AG04449 (cell line): ENCODE data around the gene RALGAPA1.
"Not testable (repeated sequence)": the region's sequence is repeated elsewhere in the genome, so short reads cannot be mapped to it uniquely, and the experiment has no call there.

Experiments
- CTCF ChIA-PET: fragments of 350-600 bp; formaldehyde crosslinking; extraction: SDS; loops from one replicate; lab custom pipeline; 2021; ENCODE audit warnings: antibody characterized with exemption; lab: Yijun Ruan, JAX
- POLR2A ChIA-PET: fragments of 400-600, 350-600 bp; formaldehyde crosslinking; extraction: SDS; loops from one replicate; lab custom pipeline; 2020; ENCODE audit warnings: antibody characterized with exemption, inconsistent platforms; lab: Yijun Ruan, JAX
- DNase-seq: peaks from one replicate; pipeline ENCODE4 v3.0.0-alpha.2; 2010; ENCODE audit warnings: low read depth, low spot score
- H3K4me3 ChIP-seq: 2 replicates; pipeline ENCODE4 v1.5.1; 2011; ENCODE audit warnings: low read depth, mild to moderate bottlenecking, control low read depth, low read length
- TF ChIP-seq, protein P1 (sequence below): IDR thresholded peaks from one replicate; pipeline ENCODE4 v1.5.1; 2011; ENCODE audit warnings: mild to moderate bottlenecking, moderate library complexity, low read length, control low read depth, inconsistent platforms; ENCODE audit not compliant: insufficient read depth; ENCODE audit errors: missing control alignments

The RALGAPA1 gene

DNA sequence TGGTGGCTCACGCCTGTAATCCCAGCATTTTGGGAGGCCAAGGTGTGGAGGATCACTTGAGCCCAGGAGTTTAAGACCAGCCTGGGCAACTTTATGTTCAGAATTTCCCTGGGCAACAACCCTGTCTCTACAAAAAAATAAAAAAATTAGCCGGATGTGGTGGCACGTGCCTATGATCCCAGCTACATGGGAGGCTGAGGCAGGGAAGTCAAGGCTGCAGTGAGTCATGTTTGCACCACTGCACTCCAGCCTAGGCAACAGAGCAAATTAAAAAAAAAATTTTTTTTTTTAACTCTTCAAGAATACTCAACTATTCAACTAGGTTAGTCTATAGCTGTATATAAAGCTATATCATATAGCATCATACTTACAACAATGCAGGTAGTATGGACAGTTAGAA, 113.0 kb downstream of the RALGAPA1 start:
- no peak overlapping the region for H3K4me3 ChIP-seq
- TF ChIP-seq, protein P1, sequence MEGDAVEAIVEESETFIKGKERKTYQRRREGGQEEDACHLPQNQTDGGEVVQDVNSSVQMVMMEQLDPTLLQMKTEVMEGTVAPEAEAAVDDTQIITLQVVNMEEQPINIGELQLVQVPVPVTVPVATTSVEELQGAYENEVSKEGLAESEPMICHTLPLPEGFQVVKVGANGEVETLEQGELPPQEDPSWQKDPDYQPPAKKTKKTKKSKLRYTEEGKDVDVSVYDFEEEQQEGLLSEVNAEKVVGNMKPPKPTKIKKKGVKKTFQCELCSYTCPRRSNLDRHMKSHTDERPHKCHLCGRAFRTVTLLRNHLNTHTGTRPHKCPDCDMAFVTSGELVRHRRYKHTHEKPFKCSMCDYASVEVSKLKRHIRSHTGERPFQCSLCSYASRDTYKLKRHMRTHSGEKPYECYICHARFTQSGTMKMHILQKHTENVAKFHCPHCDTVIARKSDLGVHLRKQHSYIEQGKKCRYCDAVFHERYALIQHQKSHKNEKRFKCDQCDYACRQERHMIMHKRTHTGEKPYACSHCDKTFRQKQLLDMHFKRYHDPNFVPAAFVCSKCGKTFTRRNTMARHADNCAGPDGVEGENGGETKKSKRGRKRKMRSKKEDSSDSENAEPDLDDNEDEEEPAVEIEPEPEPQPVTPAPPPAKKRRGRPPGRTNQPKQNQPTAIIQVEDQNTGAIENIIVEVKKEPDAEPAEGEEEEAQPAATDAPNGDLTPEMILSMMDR = no peak
- ChIA-PET CTCF (interaction anchor here (1.0 to 1.2 kb wide), 4 partner anchors 9 to 257 kb away, joined by 3 to 5 read pairs (median 4); no protein-coding TSS in a partner anchor), POLR2A (no interaction called here)
- no peak for DNase-seq

DNA sequence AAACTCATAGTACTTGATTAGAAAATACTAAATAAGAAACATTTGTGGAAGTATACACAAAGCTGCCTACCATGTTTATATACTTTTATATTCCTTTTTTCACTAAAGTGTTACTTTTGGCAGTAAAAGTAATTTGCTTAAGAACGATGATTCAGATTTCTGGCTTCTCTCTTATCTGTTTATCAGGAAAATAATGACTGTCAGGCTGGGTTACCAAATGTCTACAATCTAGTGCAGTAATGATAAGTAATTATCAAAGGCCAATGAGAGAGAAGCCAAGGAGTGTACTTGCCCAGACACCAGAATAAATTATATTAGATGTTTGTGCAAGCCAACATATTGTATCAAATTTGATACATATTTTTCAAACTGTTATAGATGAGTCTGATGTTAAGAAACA, 113.4 kb downstream of the RALGAPA1 start:
- H3K4me3 ChIP-seq = no peak overlapping the region
- no peak for DNase-seq
- ChIA-PET CTCF (interaction anchor here (1.0 to 1.2 kb wide), 4 partner anchors 8 to 257 kb away, joined by 3 to 5 read pairs (median 4); no protein-coding TSS in a partner anchor), POLR2A (no interaction called here)
- TF ChIP-seq, protein P1 = no peak

DNA sequence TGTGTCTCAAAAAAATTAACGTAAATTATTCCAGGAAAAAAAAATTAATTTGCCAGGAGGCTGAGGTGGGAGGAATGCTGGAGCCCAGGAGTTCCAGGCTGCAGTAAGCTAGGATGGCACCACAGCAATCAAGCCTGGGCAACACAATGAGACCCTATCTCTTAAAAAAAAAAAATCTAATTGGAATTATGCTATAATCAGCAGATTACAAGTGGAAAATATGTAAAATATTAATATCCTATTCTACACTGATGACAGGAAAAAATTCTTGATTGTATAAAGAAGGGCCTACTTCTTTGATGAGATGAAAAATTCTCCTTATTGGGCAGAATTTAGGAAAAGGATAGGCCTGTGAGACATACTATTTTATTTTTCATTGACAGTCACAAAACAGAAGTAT, 114.0 kb downstream of the RALGAPA1 start:
- CTCF ChIA-PET = interaction anchor here (0.8 to 1.2 kb wide), 3 partner anchors 8 to 12 kb away, joined by 3 to 5 read pairs (median 4); no protein-coding TSS in a partner anchor
- TF ChIP-seq, protein P1 = no peak

DNA sequence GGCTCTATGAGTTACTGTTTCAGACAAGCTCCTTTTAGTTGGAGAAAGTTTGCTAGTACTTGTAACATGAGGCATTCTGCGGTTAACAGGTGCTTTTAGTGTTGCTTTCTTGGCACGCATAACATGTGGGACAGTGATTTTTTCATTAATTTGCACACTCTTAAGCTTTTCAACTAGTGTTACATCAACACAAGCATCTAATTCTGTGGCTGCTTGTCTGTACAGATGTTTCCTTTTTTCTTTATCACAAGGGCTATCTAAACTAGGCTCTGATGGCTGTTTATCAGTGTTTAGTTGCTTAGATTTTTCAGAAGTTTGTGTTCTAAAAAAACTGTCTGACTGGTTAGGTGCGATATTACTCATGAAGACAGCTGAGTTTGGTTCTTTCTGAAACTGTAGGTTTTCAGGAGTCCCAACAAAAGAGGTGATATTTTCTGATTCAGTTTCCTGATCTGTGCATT, 120.1 kb downstream of the RALGAPA1 start:
- CTCF ChIA-PET = interaction anchor here (0.7 to 5.2 kb wide), 23 partner anchors 10 to 555 kb away, joined by 3 to 37 read pairs (median 3); partner anchors contain the start of gene NFKBIA
- DNase-seq = no peak
- H3K4me3 ChIP-seq = no peak overlapping the region
- TF ChIP-seq, protein P1 = no peak
- POLR2A ChIA-PET = no interaction called here

More for the DNA sequence above, 114.0 kb downstream of the RALGAPA1 start:
- no peak for DNase-seq
- POLR2A ChIA-PET = no interaction called here
- no peak overlapping the region for H3K4me3 ChIP-seq

DNA sequence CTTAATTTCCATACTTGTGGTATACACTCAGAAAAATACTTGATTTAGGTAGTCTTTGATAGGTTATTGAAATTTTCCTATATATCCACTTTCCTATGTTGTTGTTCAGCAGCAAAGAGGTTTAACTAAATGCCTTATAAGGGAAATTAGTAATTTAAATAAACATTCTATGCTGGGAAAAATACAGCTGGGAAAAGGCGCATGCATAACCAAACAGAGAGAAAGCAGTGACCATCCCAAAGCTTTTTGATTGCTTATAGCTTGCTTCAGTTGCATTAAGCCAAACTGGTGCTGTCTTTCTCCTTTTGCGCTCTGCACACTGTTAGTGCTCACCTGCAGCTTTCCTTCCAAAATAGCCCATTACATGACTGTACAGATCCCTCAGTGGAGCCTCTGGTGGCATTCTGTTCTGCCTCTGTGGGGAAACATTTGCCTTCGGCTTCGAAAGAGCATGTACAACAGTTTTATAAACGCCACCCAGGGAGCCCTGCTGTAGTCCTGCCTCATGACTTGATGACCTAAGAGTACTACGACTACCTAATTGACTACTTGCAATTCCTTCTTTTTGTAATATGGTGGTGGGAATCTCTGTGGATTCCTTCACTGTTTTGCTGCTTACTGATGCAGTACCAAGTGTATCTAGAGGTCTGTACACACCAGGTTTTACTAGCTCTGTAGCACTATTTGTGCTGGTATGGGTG, 120.8 kb downstream of the RALGAPA1 start:
- TF ChIP-seq, protein P1 = no peak
- DNase-seq = no peak
- H3K4me3 ChIP-seq = no peak overlapping the region
- ChIA-PET CTCF (interaction anchor here (0.7 to 5.2 kb wide), 21 partner anchors 10 to 554 kb away, joined by 3 to 37 read pairs (median 4); partner anchors contain the start of gene INSM2), POLR2A (no interaction called here)

DNA sequence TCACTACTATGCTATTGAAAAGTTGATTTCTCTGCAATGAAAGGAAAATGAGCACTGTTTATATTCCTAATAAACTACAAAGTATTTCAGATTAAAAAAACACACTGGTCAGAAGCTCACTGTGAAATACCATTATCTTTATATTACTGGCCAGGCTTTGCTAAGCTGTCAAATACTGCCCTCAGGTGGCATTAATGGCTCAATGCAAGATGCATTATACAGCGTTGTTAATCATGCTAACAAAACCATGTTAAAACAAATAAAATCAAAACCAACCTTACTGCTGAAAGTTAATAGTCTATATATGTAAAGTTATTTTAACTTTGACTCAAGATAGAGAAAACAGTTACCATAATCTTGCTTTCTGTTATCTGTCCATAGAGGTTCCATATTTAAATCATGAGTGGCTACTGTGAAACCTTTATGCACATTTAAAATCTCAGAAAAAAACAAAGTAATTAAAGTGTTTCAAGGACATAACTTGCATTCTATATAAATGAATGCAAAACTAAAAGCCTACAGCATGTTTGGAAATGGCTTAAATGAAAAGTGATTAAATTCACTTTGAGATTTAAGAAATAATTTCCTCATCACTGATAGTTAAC, 121.7 kb downstream of the RALGAPA1 start:
- ChIA-PET POLR2A (no interaction called here), CTCF (interaction anchor here (0.6 to 5.2 kb wide), 22 partner anchors 8 to 1015 kb away, joined by 3 to 37 read pairs (median 4); partner anchors contain the start of gene INSM2)
- no peak for DNase-seq
- TF ChIP-seq, protein P1 = peak; percentile 66
- H3K4me3 ChIP-seq = no peak overlapping the region

DNA sequence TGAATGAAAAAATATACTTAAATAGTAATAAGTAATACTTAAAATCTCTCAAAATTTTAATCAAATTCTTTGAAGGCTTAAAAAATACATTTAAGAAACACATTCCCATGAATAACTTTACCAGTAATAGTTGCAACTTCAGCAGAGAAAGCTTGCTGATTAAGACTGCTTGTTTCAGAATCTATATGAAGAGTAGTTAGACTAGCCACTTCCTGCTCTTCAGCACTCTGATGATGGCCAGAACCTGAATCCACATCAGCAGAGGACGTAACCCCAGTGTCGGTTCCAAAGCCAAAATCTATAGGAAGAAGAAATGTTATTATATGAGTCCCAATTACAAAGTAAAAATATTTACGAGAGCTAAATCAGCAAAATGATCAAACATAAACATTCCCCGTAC, 125.4 kb downstream of the RALGAPA1 start:
- H3K4me3 ChIP-seq, POLR2A ChIA-PET, DNase-seq: not testable (repeated sequence)
- CTCF ChIA-PET = interaction anchor here (0.6 to 3.9 kb wide), 5 partner anchors 12 to 262 kb away, joined by 3 to 17 read pairs (median 4); no protein-coding TSS in a partner anchor
